GM18861 (cell line): Measurements from ENCODE around the gene SLC43A3.
"Not testable (repeated sequence)": the region's sequence is repeated elsewhere in the genome, so short reads cannot be mapped to it uniquely, and the experiment has no call there.

ENCODE experiments used
- ATAC-seq: cut with Tn5 transposase; IDR thresholded peaks from one replicate; pipeline ENCODE4 v1.9.1; 2021; ENCODE audit not compliant: unreplicated experiment

The SLC43A3 gene

GRCh38 chr11:57387289-57388030 lies 39.5 kb downstream of the SLC43A3 start:
- no peak for ATAC-seq

- no peak for ATAC-seq
These were observed 40.6 kb downstream of the SLC43A3 start for GRCh38 chr11:57386178-57386940.

- ATAC-seq, result no peak
These were observed 45.9 kb downstream of the SLC43A3 start, which contains the start of gene PRG3 for GRCh38 chr11:57380975-57381374. Gene PRG3 (minus strand): TSS chr11:57381150. CDS start chr11:57380708, 442 bp downstream.

GRCh38 chr11:57379732-57380131 lies 47.2 kb downstream of the SLC43A3 start:
- no peak for ATAC-seq

GRCh38 chr11:57378186-57378585 lies 48.7 kb downstream of the SLC43A3 start:
- ATAC-seq, result no peak

GRCh38 chr11:57377107-57377506 lies 49.8 kb downstream of the SLC43A3 start:
- ATAC-seq, result no peak

GRCh38 chr11:57376095-57377090 lies 50.5 kb downstream of the SLC43A3 start:
- no peak for ATAC-seq

GRCh38 chr11:57375490-57375889 lies 51.4 kb downstream of the SLC43A3 start:
- ATAC-seq, result no peak

- no peak for ATAC-seq
These were observed 52.0 kb downstream of the SLC43A3 start for GRCh38 chr11:57374966-57375365.

- no peak for ATAC-seq
These were observed 53.8 kb downstream of the SLC43A3 start for GRCh38 chr11:57373146-57373545.

GRCh38 chr11:57370941-57371340 lies 56.0 kb downstream of the SLC43A3 start:
- ATAC-seq, result no peak

- ATAC-seq, result no peak
These were observed 56.7 kb downstream of the SLC43A3 start for GRCh38 chr11:57370251-57370650.

- ATAC-seq, result no peak
These were observed 58.1 kb downstream of the SLC43A3 start for GRCh38 chr11:57368845-57369232.

GRCh38 chr11:57368106-57368844 lies 58.6 kb downstream of the SLC43A3 start:
- ATAC-seq, result no peak

GRCh38 chr11:57364851-57365660 lies 61.9 kb downstream of the SLC43A3 start:
- ATAC-seq, result no peak

- no peak for ATAC-seq
These were observed 63.5 kb downstream of the SLC43A3 start for GRCh38 chr11:57363131-57364080.

GRCh38 chr11:57361926-57362325 lies 65.0 kb downstream of the SLC43A3 start:
- ATAC-seq, result no peak

GRCh38 chr11:57361420-57361819 lies 65.5 kb downstream of the SLC43A3 start:
- not testable (repeated sequence) for ATAC-seq
